HG03175 (cell line): Measurements from ENCODE around the gene NADK.
"Not testable (repeated sequence)": the region's sequence is repeated elsewhere in the genome, so short reads cannot be mapped to it uniquely, and the experiment has no call there.

Experiments
- ATAC-seq: cut with Tn5 transposase; IDR thresholded peaks from one replicate; pipeline ENCODE4 v1.9.1; 2021; ENCODE audit warnings: mild to moderate bottlenecking, moderate library complexity; ENCODE audit not compliant: unreplicated experiment

The NADK gene

DNA sequence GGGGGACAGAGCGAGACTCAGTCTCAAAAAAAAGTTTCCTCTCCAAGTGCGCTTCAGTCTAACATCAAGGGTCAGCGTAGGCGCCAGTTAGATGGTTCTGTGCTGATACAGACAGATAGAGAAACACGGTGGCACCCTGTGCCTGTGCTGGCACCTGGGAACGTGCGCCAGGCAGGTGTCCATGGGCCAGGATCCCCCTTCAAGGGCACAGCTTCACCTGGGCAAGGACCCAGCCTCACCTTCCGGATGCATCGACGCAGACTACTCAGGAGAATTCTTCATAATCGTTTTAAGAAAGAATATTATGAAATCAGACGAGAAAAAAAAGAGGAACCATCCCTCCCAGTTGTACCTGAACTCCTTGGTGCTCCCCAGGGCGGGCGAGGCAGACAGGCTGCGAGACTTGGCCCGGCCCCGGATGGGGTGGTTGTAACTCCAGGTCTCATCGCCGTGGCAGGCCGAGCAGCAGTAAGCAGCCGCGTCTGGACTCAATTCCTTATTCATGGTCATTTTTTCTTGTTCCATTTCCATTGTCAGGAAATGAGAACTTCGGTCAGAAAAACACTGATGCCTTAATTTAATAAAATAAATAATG is 13.3 kb downstream of the NADK start:
- ATAC-seq: no peak

DNA sequence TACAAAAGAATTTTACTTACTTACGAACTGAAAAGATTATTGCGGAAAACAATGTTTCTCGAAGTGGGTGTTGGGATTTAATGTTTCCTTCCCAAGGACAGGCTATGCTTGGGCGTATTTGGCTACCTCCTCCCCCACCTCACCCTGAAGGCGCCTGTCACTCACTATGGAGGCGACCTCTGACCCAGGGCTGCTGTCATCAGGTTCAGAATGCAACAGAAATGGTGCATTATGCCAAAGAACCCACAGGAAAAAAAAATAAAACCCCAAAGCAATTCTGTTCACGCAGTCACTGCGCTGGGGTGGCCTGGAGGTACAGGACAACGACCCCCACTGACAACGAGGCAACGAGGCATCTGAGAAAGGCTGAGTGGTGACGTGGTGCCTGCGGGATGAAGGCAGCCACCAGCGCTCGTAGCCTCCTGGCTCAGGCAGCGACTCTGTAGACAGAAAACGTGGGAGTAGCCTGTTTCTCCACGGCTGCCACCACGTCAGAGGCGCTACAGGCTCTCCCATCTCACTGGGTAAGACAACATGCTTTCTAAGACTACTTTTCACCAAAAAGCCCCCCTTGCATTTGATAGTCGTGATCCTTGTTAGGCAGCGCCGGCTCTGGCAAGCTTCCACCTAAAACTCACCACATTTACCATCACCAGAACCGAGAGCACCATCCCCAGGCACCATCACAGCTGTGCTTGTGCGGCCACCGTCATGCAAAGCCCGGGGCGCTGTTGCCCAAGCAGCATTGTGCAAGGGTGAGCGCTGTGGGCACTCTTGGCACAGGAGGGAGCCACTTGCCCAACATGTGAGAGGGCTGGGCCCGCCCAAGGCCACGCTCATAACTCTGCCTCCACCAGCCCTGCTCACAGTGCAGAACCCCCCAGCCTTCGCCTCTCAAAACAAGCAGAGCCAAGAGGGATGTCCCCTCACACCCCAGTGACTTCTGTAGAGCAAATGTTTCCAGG is 14.3 kb downstream of the NADK start:
- no peak for ATAC-seq

DNA sequence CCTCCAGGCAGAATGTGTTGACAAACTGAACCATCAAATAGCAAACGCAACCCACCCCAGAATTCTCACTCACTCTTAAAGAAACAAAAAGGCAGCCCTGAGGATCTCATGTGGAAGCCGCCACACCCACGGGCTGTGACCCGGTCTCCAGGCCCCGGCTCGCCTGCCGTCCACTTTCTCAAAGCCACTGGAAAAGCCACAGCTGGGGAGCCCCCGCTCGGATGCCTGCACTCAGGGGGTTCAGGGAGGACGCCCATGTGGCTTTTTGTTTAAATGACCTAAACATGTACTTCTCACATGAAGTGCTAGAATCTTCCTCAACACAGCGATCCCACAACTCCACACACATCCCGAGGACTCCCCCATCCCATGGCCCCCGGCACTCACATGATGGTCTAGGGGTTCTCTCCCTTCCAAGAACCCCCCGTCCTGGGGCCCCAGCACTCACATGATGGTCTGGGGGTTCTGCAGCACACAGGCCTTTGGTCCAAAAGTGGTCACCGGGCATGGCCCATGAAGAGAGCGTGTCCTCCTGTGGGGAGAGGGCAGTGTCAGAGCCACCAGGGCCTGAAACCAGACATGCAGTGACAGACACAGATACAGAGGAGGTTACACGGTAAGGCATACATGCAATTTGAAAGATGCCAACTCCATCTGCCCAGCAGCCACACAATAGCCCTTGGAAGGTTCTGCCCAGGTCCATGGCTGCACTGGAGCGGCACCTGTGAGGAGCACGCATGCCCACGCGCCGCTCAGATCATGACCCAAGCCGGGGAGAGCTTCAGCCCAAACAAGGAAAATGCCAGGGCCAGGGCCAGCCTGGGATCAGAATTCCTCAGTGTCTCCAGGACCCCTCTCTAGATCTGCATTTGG is 16.5 kb downstream of the NADK start:
- no peak for ATAC-seq

DNA sequence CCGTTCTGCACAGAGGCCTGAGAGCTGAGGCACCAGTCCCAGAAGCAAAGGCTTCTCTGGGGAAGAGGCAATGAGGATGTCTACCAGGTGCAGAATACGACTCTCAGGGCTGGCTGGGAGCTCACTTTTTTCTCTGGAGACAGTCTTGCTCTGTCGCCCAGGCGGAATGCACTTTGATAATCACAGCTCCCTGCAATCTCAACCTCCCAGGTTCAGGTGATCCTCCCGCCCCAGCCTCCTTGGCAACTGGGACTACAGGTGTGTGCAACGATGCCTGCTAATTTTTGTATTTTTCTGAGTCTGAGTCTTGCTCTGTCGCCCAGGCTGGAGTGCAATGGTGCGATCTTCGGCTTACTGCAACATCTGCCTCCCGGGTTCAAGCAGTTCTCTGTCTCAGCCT is 17.6 kb downstream of the NADK start:
- no peak for ATAC-seq

DNA sequence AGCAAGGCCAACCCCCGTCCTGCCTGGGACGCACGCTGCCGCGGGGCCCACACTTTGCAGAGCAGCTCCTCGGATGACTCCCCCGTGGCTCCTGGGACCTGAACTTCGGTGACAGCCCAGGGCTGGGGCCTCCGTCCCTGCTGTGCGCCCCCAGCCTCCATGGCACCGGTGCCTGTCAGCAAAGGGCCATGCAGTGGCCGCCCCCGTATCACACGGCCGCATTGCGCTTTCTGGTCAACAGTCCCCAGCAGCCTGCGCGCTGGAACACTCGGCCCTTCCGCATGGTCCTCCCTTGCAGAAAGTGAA is 18.0 kb downstream of the NADK start:
- no peak for ATAC-seq

DNA sequence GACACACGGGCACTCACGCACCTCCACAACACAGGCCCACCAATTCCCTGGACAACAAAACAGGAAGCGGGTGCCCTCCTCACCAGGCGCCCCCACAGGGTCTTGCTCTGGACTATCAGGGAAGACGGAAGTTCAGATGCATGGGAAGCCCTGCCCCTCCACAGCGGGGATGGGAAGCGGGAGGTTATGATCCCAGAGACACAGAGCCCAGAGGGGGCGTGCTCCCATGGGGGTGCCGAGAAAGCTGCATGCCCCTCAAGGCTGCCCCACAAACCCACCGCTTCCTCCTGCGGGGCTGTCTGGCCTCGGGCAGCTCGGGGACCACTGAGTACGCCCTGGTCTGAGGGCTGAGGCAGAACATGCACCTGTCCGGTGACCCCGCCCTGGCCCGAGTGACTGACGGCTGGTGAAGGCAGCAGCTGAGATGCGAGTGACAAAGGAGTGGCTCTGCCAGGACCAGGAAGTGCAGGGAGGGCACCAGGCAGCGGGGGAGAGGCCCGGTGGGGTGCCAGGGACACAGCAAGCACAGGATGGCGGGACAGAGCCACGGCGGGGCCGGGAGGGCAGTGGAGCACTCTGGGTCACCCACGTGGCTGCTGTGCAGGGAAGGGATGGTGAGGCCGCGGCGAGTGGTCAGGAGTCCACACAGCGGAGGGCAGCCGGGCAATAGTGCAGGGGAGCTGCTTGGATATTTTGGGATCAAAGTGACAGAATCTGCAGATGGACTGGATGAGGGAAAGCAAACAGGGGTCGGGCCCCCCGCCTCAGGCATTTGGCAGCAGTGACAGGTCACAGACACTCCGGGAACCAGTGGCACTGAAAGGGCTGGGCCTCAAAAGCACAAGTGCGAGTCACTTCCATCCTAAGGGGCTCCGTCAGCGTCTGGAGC is 18.6 kb downstream of the NADK start:
- ATAC-seq: no peak

DNA sequence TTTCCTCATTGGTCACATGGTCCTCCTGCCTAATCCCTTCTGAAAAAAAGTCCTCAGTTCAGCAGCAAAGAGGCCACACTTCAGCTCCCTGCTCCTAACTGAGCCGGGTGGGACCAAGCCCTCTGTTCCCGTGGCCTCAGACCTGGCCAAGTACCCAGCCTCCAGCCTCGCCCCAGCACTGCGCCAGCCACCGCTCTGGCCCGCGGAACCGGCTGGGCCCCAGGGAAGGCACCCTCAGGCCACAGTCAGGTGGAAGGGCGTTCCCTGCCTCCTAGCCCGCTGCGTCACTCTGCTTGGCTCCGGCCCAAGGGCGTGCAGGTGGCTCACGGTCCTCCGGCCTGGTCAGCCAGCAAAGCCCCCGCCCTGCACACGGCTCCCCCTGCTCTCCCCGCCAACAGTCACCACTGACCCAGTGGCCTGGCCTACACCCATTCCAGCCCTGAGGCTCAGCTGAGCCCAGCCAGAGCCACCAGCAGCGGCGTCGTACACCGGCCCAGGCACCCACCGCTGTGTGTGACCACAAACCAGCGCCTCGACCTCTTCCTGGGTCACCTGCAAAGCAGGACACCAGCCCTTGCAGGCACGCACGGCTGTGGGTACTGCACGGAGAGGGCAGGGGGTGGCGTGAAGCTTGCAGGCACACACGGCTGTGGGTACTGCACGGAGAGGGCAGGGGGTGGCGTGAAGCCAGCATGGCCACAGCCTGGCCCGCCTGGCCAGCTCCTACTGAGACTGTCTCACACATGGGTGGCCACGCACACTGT is 19.4 kb downstream of the NADK start:
- no peak for ATAC-seq

DNA sequence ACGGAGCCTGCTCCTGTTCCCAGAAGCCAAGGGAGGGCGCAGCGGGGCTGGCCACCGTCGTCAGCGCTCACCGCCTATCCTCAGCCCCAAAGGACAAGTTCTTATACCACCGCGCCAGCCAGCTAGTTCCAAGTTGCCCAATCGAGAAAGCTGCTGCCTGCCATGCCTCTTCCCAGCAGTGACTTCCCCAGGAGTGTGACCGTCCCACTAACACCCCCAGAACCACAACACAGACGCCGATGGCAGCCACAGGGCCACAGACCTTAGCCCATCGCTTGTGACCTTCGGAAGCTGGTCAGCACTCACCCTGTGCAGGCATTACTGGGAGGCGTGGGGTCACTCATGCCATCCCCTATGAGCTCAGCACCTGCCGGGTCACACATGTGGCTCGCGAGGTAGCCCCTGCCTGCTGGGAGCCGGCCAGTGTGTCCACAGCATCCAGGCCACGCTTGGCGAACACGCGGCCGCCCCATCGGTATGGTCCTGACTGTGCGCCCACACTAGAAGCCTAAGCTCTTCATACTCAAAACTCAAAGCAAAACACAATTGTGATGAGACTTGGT is 20.1 kb downstream of the NADK start:
- no peak for ATAC-seq

DNA sequence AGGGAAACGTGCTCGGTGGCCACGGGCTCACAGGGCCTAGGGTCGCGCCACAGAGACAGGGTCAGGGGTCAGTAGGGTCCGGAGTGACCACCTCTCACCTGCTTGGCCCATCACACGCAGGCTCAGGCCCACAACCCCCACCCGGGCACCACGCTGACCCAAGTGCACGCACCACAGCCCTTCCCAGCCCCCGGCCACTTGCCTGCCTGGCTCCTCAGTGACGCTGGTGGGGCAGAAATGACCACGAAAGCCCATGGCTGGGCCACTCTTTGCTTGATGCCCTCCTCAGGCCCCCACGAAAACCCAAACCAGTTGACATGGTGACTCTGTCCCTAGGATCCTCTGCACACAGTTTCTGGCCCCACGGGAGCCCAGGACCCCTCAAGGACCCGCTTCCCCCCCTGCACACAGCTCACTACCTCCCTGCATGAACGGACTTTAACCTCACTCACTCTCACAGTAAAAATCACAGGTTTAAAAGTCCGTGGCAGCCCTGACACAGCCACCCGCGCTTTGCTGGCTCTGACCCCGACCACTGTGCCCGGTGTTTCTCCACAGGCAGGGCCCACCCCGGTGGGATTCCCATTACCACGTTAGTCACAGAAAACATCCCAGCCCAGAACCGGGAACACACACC is 20.7 kb downstream of the NADK start:
- no peak for ATAC-seq

DNA sequence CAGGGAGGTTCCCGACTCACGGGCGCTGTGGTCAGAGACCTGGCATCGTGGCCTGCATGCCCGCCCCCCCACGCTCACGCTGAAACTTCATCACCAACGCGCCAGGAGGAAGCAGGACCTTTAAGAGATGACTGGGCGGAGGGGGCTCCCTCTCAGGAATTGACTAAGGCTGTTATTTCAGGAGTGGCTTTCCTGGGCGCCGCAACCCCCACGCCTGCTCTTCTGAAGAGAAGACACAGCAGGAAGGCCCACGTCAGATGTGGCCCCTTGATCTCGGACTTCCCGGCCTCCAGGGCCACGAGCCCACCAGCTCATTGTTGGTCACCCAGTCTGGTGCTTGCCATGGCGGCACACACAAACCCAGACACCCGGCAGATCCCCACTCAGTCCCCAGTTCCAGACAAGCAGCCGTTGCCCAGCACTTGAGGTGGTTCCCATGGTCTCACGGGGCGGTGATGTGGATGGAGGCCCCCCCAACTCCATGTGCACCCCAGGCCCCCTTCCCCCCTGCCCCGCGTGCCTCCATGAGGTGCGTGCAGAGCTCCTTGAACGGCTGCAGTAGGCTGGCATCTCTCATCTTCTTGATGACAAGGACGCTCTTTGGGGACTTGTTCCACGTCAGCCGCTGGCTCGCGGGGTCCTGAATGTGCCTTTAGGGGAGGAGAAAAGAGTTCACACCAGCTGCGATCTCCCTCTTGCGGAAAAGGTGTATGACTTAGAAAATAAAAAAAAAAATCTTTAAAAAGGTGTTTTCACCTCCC is 21.4 kb downstream of the NADK start:
- no peak for ATAC-seq

DNA sequence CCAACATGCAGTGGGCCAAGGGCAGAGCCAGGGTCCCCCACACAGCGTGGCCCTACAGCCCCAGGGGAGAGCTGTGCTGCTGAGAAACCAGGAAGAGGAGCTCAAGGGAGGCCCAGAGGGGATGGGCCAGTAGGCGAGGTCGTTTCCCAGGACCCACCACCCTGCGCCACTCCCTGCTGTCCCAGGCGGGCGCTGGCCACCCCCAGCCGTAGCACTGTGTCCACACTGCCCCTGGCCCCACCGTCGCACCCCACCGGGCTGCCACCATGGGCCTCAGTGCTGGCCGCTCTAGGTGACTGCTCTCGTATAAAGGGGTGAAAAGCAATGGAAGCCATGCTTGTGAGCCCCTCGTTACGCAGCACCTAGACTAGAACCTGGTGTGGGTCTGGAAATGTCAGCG is 22.4 kb downstream of the NADK start:
- no peak for ATAC-seq

DNA sequence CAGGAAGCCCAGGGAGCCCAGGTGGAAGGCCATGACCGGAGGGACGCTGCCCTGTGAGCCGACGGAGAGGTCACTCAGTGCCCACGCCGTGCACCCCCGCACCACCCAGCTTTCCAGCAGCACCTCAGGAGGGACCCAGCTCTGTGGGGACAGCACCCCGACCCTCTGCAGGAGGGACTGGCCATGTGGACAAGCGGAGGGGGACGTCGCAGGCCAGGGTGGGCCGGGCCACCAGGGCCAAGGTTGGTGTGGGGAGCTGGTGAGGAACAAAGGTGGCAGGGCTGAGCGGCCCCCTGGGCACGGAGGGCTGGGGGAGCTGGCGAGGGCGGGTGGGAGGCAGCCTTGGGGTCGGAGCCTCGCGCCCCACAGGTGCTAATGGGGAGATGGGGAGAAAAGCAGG is 22.8 kb downstream of the NADK start:
- no peak for ATAC-seq

DNA sequence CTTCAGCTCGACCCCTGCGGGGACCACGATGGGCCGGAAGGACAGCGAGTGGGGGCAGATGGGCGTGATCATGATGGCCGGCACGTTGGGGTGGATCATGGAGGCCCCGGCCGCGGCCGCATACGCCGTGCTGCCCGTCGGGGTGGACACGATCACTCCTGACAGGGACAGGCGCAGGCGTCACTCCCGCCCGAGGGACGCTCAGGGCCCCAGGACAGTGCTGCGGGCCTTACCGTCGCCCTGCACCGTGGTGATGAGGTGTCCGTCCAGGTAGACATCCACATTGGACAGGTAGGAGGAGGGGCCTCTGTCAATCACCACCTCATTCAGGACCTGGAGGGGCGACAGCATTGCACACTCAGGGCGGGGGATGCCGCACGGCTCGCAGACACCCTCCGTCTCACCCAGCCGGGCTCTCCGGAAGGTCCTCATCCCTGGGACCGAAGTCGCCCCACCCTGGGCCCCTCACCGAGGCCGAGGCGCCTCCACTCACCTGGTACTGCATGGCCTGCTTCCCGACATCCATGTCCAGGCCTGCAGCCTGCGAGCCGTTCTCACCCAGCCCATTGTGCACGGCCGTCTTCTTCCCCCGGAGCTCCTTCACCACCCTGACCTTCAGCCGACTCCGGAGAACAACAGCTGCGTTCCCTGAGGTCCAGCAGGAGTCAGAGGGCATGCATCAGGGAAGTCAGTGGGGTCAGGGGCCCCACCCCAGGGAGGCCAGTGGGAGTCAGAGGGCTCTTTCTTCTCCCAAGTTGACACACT is 24.0 kb downstream of the NADK start:
- no peak for ATAC-seq

DNA sequence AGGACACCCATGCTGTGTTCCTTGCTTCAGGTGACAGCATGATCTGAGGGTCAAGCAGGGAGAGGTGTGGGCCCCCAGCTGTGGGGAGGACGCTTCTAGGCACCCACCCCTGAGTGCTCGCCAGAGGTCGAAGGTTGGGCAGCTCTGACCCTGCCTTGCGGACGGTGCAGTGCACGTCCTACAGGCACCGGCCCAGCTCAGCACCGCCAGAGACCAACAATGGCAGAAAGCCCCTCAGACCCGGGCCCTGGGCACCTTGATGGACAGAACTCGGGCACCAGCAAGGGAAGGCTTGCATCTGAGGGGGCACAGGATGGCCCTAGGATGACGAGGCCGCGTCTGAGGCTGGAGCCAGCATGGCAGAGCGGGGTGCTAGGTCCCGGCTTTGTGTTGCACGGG is 24.7 kb downstream of the NADK start:
- no peak for ATAC-seq

DNA sequence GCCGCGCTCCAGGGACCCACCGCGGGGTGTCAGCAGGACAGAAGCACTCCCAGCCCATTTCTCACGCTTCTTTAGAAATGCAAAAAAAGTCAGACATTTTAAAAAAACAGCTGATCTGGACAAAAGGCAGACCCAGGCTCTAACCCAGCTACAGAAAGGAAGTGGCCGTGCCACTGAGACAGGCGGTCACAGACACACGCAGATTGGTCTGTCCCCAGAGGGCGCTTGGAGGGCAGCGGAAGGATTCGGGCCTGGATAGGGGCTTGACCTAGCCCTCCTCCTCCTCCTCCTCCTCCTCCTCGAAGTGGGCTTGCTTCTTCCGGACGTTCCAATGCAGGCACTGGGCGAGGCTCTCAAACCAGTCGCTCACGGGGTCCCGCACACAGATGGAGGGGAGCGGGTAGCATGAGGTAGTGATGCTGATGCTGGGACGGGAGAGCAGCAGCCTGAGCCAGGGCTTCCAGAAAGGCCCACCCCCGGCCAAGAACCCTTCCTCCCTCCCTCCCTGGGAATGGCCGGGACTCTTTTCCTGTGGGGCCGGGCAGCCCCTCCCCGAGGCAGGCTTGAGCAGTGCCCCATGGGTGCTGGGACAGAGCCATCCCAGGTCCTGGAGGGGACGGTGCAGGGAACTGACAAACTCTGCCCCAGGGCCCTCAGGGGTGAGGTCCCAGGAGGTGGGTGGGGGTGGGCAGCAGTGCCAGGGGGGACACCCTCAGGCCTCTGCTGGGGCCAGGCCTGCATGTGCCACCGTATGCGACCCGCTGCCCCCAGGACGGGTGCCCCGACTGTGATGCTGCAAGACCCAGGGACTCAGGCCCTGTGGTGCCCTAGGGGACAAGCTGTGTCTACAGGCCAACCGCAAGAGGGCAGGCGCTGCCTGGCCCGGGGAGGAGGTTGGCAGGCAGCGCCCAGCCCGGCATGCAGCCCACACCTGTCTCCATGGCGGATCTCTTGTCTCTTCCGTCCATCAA is 25.3 kb downstream of the NADK start:
- no peak for ATAC-seq

DNA sequence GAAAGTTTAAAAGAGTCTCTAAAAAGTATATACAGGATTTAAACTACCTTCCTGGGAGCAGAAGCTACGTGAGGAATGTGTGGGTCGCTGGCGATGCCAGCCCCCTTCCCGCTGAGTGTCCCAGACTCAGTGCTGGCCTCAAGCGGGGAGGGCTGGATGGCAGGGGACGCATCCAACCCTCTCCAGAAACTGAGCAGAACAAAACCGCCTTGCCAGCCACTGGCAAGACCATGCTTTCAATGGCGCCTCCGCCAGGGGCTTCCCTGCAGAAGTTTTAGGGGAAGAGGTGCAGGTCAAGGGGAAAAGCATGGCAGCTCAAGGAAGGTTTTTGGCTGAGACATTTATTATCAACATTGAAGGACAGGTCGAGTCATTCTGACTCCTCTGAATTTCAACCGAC is 26.1 kb downstream of the NADK start:
- ATAC-seq: no peak

DNA sequence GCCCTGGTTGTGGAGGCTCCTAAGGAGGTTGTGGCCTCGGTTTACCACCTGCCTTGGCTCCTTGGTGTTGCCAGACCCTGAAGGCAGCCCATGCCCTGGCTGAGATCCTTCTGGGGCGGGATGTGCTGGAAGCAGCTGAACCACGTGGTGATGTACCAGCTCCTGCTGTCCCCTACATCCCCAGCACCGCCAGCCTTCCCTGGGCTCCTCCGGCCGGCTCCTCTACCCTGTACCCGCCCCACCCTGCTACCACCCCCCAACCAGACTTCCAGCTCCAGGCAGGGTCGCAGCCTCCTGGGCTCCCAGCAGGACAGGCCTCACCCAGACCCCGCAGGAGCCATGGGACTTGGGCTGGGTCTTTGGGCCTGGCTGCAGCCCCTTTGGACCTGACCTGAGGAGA is 28.3 kb downstream of the NADK start:
- ATAC-seq: not testable (repeated sequence)
